Epithelial cell of proximal tubule (primary cell): ENCODE data around the gene TMTC2. TPM values are rescaled to one million over a fixed set of nuclear protein-coding genes. Genes with fewer than 3 reads are reported as not detected.

ENCODE experiments used
- DNase-seq: peaks from one replicate; pipeline ENCODE4 v3.0.0-alpha.2; 2011; ENCODE audit warnings: low read depth
- H3K4me3 ChIP-seq: 2 replicates; pipeline ENCODE4 v1.5.1; 2011; ENCODE audit warnings: low read depth, mild to moderate bottlenecking, low read length
- CTCF ChIP-seq: conservative IDR thresholded peaks from 2 replicates; pipeline ENCODE4 v1.5.1; 2012; ENCODE audit warnings: low read depth, mild to moderate bottlenecking, low read length
- total RNA-seq: library from RNA; depleted of rRNA; stranded (reverse); fragments of >200 nt; gene quantifications from 2 replicates; pipeline ENCODE4 v1.2.3, GENCODE V29; 2015

TMTC2 gene
- total RNA-seq, 1 donor from 2014 or later = 3.6 TPM

GRCh38 chr12:82780517-82780916 is 93.8 kb downstream of the TMTC2 start:
- H3K4me3 ChIP-seq = no peak overlapping the region
- no peak for TF ChIP-seq CTCF
- no peak for DNase-seq

GRCh38 chr12:82781309-82781997 is 94.7 kb downstream of the TMTC2 start:
- no peak overlapping the region for H3K4me3 ChIP-seq
- DNase-seq = no peak
- TF ChIP-seq CTCF = no peak

- DNase-seq = no peak
- no peak overlapping the region for H3K4me3 ChIP-seq
- no peak for TF ChIP-seq CTCF
These were observed 96.7 kb downstream of the TMTC2 start for GRCh38 chr12:82783435-82783834.

- no peak for DNase-seq
- H3K4me3 ChIP-seq = no peak overlapping the region
- no peak for TF ChIP-seq CTCF
These were observed 100.3 kb downstream of the TMTC2 start for GRCh38 chr12:82787016-82787415.

GRCh38 chr12:82788594-82788993 is 101.9 kb downstream of the TMTC2 start:
- no peak for DNase-seq
- TF ChIP-seq CTCF = no peak
- H3K4me3 ChIP-seq = no peak overlapping the region

GRCh38 chr12:82789674-82790073 is 103.0 kb downstream of the TMTC2 start:
- no peak for DNase-seq
- TF ChIP-seq CTCF = no peak
- no peak overlapping the region for H3K4me3 ChIP-seq

GRCh38 chr12:82793751-82794281 is 107.1 kb downstream of the TMTC2 start:
- H3K4me3 ChIP-seq = no peak overlapping the region
- TF ChIP-seq CTCF = no peak
- no peak for DNase-seq
